Measurements from ENCODE around the gene RASA4.
"Not testable (repeated sequence)": the region's sequence is repeated elsewhere in the genome, so short reads cannot be mapped to it uniquely, and the experiment has no call there.

Gene RASA4

GRCh38 chr7:102616507-102617125 is at the start of gene RASA4:
Gene RASA4, minus strand, starts transcription at chr7:102616756. Its CDS starts 67 bp downstream, at chr7:102616689.
- not testable (repeated sequence) for DNase-seq

- not testable (repeated sequence) for DNase-seq
These were observed 48.2 kb upstream of the RASA4 start for GRCh38 chr7:102664765-102665164.

DNA sequence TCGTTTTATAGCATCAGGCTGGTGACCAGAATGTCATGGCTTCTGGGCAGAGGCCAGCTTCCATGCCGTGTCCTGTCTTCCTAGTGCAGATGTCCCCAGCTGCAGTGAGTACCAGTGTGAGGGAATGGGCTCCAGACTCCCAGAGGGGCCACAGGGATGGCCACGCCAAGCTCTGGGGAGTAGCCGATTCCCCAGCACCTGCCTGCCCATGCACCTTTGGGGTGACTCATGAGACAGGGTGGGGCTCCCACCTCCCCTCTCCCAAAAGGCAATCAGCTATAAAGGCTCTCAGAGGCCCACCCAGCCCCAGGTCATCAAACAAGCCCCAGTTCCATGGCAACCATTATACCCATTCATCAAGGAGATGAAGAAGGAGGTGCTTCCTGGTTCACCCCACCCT is 33.4 kb upstream of the RASA4 start, which contains the start of gene SPDYE2B:
Gene SPDYE2B (plus strand): TSS at position 396 of the 400 bp plus-strand sequence. CDS start 2,030 bp downstream, outside the sequence.
- not testable (repeated sequence) for DNase-seq

- not testable (repeated sequence) for DNase-seq
These were observed 31.3 kb upstream of the RASA4 start for GRCh38 chr7:102647813-102648212.

DNA sequence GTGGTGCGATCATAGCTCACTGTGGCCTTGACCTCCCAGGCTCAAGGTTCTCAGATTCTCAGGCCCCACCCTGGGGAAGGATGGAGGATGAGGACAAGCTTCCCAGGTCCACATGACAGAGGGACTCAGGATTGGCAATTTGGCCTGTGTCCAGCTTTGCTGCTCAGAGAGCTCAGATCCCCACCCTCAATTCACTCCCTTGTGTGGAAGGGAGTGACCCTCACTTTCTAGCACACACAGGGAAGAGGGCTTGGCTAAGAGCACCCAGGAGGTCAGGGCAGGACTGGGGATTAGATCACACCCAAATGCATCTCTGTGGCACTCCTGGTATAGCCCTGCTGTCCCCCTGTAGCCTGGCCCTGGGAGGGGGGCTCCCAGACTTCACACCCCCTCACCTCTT is 26.8 kb upstream of the RASA4 start:
- not testable (repeated sequence) for DNase-seq

GRCh38 chr7:102642691-102643090 is 26.1 kb upstream of the RASA4 start, which contains the start of gene UPK3BL1:
Gene UPK3BL1, minus strand, starts transcription at chr7:102642791. Its CDS starts 50 bp downstream, at chr7:102642741.
- not testable (repeated sequence) for DNase-seq

- DNase-seq, result not testable (repeated sequence)
These were observed 22.3 kb upstream of the RASA4 start for GRCh38 chr7:102638848-102639247.

DNA sequence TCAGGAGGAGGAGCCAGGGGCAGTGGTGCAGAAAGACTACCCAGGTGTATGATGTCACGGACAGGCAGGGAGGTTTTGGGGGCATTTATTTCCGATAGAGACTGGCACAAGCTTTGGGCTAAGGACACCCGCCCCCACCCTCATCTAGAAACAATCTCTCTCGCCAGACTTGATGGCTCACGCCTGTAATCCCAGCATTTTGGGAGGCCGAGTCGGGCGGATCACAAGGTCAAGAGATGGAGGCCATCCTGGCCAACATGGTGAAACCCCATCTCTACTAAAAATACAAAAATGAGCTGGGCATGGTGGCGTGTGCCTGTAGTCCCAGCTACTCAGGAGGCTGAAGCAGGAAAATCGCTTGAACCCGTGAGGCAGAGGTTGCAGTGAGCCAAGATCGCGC is 20.4 kb upstream of the RASA4 start:
- not testable (repeated sequence) for DNase-seq

DNA sequence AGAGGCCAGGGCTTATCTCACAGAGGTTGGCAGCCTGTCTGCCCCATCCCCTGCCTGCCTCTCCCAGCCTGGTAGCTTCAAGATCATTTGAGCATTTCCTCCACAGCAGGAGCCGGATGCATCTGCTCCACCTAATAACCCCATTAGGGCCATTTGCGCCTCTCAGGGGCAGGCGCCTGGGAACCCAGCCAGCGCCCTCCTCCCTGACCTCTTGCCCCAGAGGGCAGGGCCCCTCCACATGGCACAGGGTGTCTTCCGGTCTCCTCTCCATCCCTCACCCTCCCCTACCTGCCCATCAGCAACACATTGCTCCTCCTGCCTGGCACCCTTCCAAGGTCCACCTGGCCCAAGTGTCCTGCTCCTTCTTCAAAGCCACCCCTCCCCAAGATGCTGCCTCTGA is 18.8 kb upstream of the RASA4 start:
- DNase-seq, result not testable (repeated sequence)

DNA sequence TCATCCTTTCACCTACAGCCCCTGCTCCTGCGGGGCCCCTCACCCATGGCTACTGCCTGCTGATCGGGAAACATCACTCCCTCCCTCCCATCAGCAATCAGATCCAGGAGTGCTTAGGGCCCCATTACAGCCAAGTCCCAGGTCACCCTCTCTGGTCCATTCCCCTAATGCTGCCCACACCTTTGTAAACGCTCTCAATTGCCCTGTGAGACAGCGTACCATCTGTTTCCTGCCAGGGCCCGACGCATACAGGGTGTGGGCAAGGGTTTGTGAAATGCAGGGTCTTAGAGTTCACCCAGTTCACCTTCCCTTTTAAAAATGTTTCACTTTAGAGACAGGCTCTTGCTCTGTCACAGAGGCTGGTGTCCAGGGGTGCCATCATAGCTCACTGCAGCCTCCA is 17.7 kb upstream of the RASA4 start:
- DNase-seq, result not testable (repeated sequence)

DNA sequence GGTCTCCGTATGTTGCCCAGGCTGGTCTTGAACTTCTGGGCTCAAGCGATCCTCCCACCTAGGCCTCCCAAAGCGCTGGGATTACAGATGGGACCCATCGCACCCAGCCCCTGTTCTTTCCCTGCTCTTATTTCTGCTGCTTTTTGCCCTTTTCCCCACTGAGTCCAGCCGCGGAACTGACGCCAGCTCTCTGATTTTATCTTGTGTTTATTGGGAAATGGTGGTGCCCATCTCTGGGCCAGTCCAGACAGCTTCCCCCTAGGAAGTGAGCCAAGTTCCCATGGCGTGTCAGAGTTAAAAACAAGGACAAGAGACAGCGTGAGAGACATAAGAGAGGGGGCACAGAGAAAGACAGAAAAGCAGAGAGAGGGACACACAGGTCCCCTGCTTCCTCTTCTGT is 14.1 kb upstream of the RASA4 start:
- not testable (repeated sequence) for DNase-seq

DNA sequence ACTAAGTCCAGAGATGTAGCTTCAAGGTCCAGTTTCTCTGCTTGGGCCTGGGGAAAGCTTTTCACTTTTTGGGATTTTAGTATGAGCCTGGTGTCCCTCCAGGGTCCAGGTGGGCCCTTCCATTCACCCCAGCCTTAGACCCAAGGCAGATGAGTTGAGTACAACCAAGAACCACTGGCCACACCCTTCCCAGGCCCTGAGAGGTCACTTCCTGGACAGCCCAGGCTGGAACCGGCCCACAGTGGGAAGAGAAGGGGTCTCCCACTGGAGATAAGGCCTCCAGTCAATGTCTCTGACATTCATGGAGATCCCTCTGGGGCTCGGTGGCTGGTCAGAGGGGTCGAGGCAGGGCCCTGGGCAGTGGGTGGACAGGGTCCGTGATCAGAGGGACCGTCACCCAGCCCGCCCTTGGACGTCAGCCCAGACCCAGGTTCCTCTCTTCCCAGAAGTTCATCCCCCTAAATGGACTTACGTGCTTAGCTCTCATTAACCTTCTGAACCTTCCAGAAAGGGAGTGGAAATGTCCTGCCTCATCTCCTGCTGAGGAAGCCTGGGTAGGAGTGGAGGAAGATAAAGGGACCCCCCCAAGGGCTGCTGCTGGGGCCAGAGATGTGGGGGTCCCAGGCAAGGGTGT is 10.8 kb upstream of the RASA4 start:
- DNase-seq, result not testable (repeated sequence)

DNA sequence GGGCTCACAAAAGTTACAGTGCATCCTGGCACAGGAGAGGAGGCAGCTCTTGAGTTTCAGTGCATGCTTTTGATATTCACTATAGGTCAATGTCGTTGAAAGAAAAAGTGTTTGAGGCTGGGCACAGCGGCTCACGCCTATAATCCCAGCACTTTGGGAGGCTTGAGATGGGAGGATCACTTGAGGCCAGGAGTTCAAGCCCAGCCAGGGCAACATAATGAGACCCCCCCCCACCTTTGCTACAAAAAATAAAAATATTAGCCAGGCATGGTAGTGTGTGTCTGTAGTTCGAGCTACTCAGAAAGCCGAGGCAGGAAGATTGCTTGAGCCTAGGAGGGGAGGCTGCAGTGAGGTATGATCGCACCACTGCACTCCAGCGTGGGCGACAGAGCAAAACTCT is 1.6 kb upstream of the RASA4 start:
- DNase-seq, result not testable (repeated sequence)

DNA sequence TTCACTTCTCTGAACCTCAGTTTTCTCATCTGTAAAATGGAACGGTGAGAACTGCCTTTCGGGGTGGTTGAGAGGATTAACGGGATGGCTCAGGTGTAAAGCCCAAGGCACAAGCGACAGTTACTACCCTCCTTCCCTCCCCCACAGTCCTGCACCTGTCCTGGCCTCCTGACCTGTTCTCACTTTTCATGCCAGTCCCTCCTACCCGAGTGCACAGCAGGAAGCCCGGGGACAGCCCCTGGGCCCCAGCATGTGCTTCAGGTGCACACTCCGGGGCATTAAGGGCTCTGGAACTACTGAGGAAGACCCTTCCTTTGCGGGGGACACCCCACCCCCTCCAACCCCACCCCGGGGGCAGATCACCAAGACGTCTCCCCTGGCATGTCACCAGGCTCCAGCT is 626 bp downstream of the RASA4 start:
- not testable (repeated sequence) for DNase-seq

GRCh38 chr7:102614873-102615272 is 1.7 kb downstream of the RASA4 start:
- DNase-seq, result not testable (repeated sequence)

GRCh38 chr7:102614346-102614697 is 2.2 kb downstream of the RASA4 start:
- DNase-seq, result not testable (repeated sequence)

DNA sequence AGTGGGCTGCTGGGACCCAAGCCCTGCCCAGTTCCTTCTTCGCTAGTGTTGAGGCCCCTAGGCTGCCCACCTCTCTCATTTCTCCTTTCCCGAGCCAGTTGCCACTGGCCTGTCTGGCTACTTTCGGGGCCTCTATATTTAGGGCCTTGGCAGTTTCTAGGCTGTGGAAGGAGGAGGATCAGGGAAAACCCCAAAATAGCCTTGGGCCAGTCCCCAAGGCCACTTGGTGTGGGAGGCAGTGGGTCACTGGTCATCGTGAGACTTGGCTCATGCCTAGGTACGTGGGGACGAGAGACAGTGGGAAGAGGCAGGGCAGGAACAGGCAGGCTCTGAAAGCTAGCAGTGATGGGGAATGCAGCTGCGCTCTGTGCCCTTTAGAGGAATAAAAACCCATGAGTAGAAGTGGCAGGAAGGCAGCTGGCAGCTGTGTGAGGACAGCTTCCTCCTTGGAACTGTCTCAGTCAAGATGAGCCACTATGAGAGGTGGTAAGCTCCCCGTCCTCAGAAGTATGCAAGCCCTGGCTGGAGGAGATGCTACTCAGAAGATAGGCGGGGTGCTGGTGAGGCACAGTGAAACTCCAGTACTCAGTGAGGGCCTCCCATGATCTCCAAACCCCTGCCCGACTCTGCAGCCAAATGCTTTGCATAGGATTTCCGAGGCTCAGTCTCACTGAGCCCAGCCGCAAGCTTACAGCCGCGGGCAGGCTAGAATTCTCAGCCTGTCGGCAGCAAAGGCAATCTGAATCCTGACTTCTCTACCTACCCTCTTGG is 2.8 kb downstream of the RASA4 start:
- DNase-seq, result not testable (repeated sequence)

- not testable (repeated sequence) for DNase-seq
These were observed 4.8 kb downstream of the RASA4 start for GRCh38 chr7:102611675-102612325.

DNA sequence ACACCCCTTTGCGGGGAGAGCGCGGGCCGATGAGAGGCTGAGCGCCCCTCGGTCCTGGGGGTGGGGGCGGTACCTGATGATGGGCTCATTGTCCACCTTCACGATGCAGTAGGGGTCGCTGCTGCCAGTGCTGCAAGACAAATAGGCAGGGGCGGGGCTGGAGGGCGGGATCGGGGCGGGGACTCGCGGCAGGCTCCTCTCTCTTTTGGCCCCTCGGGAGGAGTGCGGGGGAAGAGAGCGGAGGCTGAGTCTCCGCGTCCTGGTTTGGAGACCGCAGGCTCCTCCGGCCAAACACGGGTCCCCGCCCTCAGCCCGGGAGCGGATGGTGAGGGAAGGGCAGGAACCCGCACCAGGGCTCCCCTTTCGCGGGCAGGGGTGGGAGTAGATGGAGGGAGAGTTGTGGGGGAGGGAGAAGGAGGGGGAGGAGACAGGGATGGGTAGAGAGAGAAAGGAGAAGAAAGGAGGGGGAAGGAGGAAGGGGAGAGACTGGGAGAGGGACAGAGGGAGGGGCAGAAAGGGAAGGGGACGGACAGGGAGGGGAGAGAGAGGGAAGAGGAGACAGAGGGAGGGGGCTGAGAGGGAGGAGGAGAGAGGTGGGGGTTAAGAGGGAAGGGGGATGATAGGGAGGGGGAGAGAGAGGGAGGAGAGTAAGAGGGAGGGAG is 5.4 kb downstream of the RASA4 start:
- not testable (repeated sequence) for DNase-seq

DNA sequence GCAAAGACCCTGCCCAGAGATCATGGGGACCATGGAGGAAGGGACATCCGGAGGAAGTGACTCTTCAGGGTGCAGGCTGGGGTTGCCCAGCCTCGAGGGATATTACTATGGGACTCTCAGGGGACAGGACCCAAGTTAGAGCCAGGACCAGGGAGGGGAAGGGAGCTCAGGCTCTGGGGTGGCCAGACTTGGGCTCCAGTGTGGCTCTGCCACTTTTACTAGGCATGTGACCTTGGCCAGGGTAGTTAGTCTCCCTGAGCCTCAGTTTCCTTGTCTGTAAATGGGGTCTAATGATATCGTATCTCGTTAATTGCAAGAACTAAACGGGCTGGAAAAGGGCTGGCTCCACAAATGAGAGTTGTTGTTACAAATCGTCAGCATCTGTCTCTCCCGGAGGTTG is 6.1 kb downstream of the RASA4 start:
- DNase-seq, result not testable (repeated sequence)

DNA sequence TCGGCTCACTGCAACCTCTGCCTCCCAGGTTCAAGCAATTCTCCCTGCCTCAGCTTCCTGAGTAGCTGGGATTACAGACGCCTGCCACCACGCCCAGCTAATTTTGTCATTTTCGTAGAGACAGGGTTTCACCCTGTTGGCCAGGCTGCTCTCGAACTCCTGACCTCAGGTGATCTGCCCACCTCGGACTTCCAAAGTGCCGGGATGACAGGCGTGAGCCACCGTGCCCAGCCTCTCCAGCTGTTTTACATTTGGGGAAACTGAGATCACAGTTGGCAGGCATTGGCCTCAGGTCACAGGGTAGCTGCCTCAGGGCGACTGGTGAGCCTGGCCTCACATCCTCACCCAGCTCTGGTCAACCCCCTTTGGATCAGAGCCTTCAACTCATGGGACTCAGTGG is 6.8 kb downstream of the RASA4 start:
- DNase-seq, result not testable (repeated sequence)

DNA sequence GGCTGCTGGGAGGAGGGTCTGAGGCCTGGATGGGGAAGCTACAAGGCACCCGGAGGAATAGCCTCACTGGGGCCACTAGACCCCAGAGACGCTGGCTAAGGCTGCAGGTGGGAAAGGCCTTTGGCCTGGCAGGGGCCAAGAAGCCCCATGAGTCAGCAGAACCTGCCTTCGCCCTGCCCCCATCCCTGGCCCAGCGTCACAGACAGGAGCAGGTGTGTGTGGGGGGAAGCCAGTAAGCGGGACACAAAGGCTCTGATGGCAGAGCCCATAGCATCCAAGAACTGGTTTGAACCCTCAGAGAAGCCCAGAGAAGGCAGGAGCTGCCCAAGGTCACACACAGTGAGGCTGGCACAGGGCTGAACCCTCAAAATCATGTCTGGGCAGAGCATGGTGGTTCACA is 9.7 kb downstream of the RASA4 start:
- not testable (repeated sequence) for DNase-seq

Data from HCEC 1CT (cell line).